ENCODE results near the gene VWA3B. TPM values are rescaled to one million over a fixed set of nuclear protein-coding genes. Genes with fewer than 3 reads are reported as not detected.

Gene VWA3B
- polyA plus RNA-seq, 1 donor (not counting 4 experiments of a cell fraction or from before 2014, with no cell fraction given): not detected

- TF ChIP-seq EZH2 (IDR thresholded peaks at IDR 0.05; ENCODE audit: low read length): no peak
- no peak for TF ChIP-seq CTCF (optimal IDR thresholded peaks at IDR 0.05 in 1 of 3, IDR thresholded peaks at IDR 0.05 in 1 of 3, conservative IDR thresholded peaks at IDR 0.05 in 1 of 3; ENCODE audit: extremely low read depth in 1 of 3, insufficient read depth in 2 of 3, low read length in 3 of 3)
- no peaks in the 10 kb centered on the region for H3K9me1 ChIP-seq (ENCODE audit: control insufficient read depth, extremely low read depth, insufficient read depth, low read length)
- H3K4me3 ChIP-seq (ENCODE audit: control insufficient read depth in 2 of 3, extremely low read depth in 1 of 3, insufficient read depth in 2 of 3, low read depth in 1 of 3, low read length in 3 of 3): no peak overlapping the region
- H3K9me3 ChIP-seq (ENCODE audit: control insufficient read depth, low read depth, low read length): no peaks in the 10 kb centered on the region
- no peaks in the 10 kb centered on the region for H3K36me3 ChIP-seq (ENCODE audit: control insufficient read depth in 2 of 2, extremely low read depth in 1 of 2, insufficient read depth in 2 of 2, low read length in 2 of 2)
- H3K27me3 ChIP-seq (ENCODE audit: control insufficient read depth, extremely low read depth, insufficient read depth, low read length): peaks cover 8% of the 10 kb centered on the region
- dilution Hi-C loops (cut with MboI; ENCODE audit: extremely low pct_ligation_motif_present, low sequenced_read_pairs): no loop called here
- H4K20me1 ChIP-seq (ENCODE audit: control insufficient read depth, extremely low read depth, insufficient read depth, low read length): no peaks in the 10 kb centered on the region
- no peak overlapping the region for H3K27ac ChIP-seq (ENCODE audit: control insufficient read depth, insufficient read depth, low read length)
- FAIRE-seq: no peak
- no peak overlapping the region for H2AFZ ChIP-seq (ENCODE audit: control insufficient read depth, low read length)
- H3K9ac ChIP-seq (ENCODE audit: control insufficient read depth, extremely low read depth, insufficient read depth, low read length): no peak overlapping the region
- H3K79me2 ChIP-seq (ENCODE audit: control insufficient read depth, insufficient read depth, low read length): no peaks in the 10 kb centered on the region
- DNase-seq (ENCODE audit: low read depth, low spot score): no peak
- no peak overlapping the region for H3K4me2 ChIP-seq (ENCODE audit: control insufficient read depth, extremely low read depth, insufficient read depth, low read depth, low read length)
- H3K4me1 ChIP-seq (ENCODE audit: control insufficient read depth, extremely low read depth, insufficient read depth, low read length): no peaks in the 10 kb centered on the region
Measured at GRCh38 chr2:98309580-98309979, 222.6 kb downstream of the VWA3B start.

DNA sequence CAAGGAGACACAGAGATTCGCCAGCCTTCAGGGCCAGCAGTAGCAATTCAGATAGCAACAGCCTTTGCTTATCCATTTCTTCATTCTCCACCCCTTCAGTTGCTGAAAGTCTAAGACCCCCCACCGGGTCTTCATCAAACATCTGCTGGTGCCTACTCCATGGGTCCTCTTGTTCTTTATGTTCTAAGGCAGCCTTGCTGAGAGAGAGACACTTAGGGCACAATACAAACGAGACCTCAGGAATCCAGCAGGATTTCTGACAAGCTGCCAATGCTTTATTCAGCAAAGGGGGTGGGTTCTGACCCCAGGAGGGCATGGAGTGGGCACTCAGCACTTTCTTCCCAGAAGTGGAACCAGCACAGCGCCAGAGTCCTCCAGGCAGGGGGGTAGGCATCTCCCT, 223.0 kb downstream of the VWA3B start:
- Histone ChIP-seq H3K4me2 (ENCODE audit: control insufficient read depth, extremely low read depth, insufficient read depth, low read depth, low read length) (no peak overlapping the region), H3K9me1 (ENCODE audit: control insufficient read depth, extremely low read depth, insufficient read depth, low read length) (no peaks in the 10 kb centered on the region), H3K9ac (ENCODE audit: control insufficient read depth, extremely low read depth, insufficient read depth, low read length) (no peak overlapping the region), H4K20me1 (ENCODE audit: control insufficient read depth, extremely low read depth, insufficient read depth, low read length) (no peaks in the 10 kb centered on the region), H3K4me1 (ENCODE audit: control insufficient read depth, extremely low read depth, insufficient read depth, low read length) (no peaks in the 10 kb centered on the region), H3K79me2 (ENCODE audit: control insufficient read depth, insufficient read depth, low read length) (no peaks in the 10 kb centered on the region), H3K9me3 (ENCODE audit: control insufficient read depth, low read depth, low read length) (no peaks in the 10 kb centered on the region), H2AFZ (ENCODE audit: control insufficient read depth, low read length) (no peak overlapping the region), H3K27ac (ENCODE audit: control insufficient read depth, insufficient read depth, low read length) (no peak overlapping the region), H3K27me3 (ENCODE audit: control insufficient read depth, extremely low read depth, insufficient read depth, low read length) (peaks cover 8% of the 10 kb centered on the region), H3K4me3 (ENCODE audit: control insufficient read depth in 2 of 3, extremely low read depth in 1 of 3, insufficient read depth in 2 of 3, low read depth in 1 of 3, low read length in 3 of 3) (no peak overlapping the region), H3K36me3 (ENCODE audit: control insufficient read depth in 2 of 2, extremely low read depth in 1 of 2, insufficient read depth in 2 of 2, low read length in 2 of 2) (no peaks in the 10 kb centered on the region)
- FAIRE-seq: no peak
- TF ChIP-seq EZH2 (IDR thresholded peaks at IDR 0.05; ENCODE audit: low read length): no peak
- no peak for TF ChIP-seq CTCF (optimal IDR thresholded peaks at IDR 0.05 in 1 of 3, IDR thresholded peaks at IDR 0.05 in 1 of 3, conservative IDR thresholded peaks at IDR 0.05 in 1 of 3; ENCODE audit: extremely low read depth in 1 of 3, insufficient read depth in 2 of 3, low read length in 3 of 3)
- dilution Hi-C loops (cut with MboI; ENCODE audit: extremely low pct_ligation_motif_present, low sequenced_read_pairs): no loop called here
- DNase-seq (ENCODE audit: low read depth, low spot score): no peak

All from keratinocyte (primary cell).